GM23338 (cell line): ENCODE measurements around the gene WNT7A.

Source experiments
- CREB1 ChIP-seq: fragments of 250-450 bp; sonication (Bioruptor Pico); IDR thresholded peaks from 2 replicates; pipeline ENCODE4 v1.5.0; 2020; ENCODE audit warnings: low read depth, mild to moderate bottlenecking, moderate library complexity
- EZH2 ChIP-seq: fragments of 200-600 bp; sonication (generic); IDR thresholded peaks from one replicate; pipeline ENCODE4 v1.8.0; 2017; ENCODE audit warnings: antibody characterized with exemption, mild to moderate bottlenecking, low read depth; ENCODE audit not compliant: unreplicated experiment
- EZH2phosphoT487 ChIP-seq: fragments of 200-600 bp; sonication (generic); IDR thresholded peaks from one replicate; pipeline ENCODE4 v1.8.1; 2018; ENCODE audit warnings: antibody characterized with exemption; ENCODE audit not compliant: unreplicated experiment
- JUNB ChIP-seq: IDR thresholded peaks from one replicate; pipeline ENCODE4 v1.6.1; 2016; ENCODE audit warnings: antibody characterized with exemption; ENCODE audit not compliant: unreplicated experiment
- POLR2AphosphoS5 ChIP-seq: IDR thresholded peaks from 2 replicates; pipeline ENCODE4 v1.6.1; 2016; ENCODE audit warnings: antibody characterized with exemption, low read depth
- ZNF114 ChIP-seq: fragments of 250-450 bp; sonication (Bioruptor Pico); IDR thresholded peaks from 2 replicates; pipeline ENCODE4 v1.5.0; 2020; ENCODE audit warnings: mild to moderate bottlenecking, moderate library complexity
- ZNF331 ChIP-seq: fragments of 250-450 bp; sonication (Bioruptor Pico); IDR thresholded peaks from 2 replicates; pipeline ENCODE4 v1.5.0; 2020; ENCODE audit warnings: low read depth, mild to moderate bottlenecking, moderate library complexity
- TF ChIP-seq, protein P1 (sequence below), 2 experiments: fragments of 200-600 bp in 1 of 2; sonication (generic) in 1 of 2; conservative IDR thresholded peaks; 2 replicates each; pipeline versions ENCODE4 v1.5.1 to v1.6.1; 2016 to 2017; ENCODE audit warnings: antibody characterized with exemption in 2 of 2, low read depth in 2 of 2, mild to moderate bottlenecking in 2 of 2, moderate library complexity in 1 of 2
- TF ChIP-seq, protein P2 (sequence below): IDR thresholded peaks from one replicate; pipeline ENCODE4 v1.6.1; 2018; ENCODE audit warnings: antibody characterized with exemption; ENCODE audit not compliant: unreplicated experiment

DNA sequence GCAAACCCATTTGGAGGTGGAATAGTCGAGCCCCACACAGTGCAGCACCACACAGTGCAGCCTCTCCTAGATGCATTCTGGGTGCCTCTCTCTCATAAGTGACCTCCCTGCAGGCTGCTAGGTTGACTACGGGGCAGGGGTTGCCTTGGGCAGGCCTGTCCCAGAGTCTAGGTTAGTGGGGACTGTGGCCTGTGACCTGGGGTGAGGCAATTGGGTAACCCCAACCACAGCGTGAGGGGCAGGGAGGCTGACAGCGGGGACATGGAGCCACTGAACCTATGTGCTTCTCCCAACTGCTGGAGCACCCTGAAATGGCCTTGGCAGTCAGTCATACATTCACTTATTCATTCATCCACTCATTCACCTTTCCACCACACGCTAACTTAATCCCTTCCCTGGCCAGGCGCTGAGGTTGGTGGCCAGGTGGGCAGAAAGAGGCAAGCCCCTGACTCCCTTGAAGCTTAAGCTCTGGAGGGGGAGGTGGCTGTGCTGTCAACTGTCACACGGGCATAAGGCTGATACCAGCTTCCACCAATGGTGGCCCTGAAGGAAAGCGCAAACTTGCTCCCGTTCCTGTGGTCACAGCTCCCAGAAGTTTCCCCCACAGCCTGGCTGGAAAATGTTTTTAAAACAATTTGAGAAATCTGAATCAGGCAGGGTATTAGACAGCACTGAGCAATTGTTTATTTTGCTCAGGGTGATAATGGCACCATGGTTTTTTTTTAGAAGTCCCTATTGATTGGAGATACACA lies 46.2 kb downstream of the WNT7A start:
- TF ChIP-seq ZNF114 (CRISPR knock-in tag) (no peak), POLR2AphosphoS5 (no peak), ZNF331 (CRISPR knock-in tag) (no peak), JUNB (no peak), CREB1 (CRISPR knock-in tag) (no peak), EZH2 (no peak), EZH2phosphoT487 (no peak)
- TF ChIP-seq, protein P1, sequence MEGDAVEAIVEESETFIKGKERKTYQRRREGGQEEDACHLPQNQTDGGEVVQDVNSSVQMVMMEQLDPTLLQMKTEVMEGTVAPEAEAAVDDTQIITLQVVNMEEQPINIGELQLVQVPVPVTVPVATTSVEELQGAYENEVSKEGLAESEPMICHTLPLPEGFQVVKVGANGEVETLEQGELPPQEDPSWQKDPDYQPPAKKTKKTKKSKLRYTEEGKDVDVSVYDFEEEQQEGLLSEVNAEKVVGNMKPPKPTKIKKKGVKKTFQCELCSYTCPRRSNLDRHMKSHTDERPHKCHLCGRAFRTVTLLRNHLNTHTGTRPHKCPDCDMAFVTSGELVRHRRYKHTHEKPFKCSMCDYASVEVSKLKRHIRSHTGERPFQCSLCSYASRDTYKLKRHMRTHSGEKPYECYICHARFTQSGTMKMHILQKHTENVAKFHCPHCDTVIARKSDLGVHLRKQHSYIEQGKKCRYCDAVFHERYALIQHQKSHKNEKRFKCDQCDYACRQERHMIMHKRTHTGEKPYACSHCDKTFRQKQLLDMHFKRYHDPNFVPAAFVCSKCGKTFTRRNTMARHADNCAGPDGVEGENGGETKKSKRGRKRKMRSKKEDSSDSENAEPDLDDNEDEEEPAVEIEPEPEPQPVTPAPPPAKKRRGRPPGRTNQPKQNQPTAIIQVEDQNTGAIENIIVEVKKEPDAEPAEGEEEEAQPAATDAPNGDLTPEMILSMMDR (conservative IDR thresholded peaks at IDR 0.05; ENCODE audit: low read depth in 2 of 2) = no peak
- TF ChIP-seq, protein P2, sequence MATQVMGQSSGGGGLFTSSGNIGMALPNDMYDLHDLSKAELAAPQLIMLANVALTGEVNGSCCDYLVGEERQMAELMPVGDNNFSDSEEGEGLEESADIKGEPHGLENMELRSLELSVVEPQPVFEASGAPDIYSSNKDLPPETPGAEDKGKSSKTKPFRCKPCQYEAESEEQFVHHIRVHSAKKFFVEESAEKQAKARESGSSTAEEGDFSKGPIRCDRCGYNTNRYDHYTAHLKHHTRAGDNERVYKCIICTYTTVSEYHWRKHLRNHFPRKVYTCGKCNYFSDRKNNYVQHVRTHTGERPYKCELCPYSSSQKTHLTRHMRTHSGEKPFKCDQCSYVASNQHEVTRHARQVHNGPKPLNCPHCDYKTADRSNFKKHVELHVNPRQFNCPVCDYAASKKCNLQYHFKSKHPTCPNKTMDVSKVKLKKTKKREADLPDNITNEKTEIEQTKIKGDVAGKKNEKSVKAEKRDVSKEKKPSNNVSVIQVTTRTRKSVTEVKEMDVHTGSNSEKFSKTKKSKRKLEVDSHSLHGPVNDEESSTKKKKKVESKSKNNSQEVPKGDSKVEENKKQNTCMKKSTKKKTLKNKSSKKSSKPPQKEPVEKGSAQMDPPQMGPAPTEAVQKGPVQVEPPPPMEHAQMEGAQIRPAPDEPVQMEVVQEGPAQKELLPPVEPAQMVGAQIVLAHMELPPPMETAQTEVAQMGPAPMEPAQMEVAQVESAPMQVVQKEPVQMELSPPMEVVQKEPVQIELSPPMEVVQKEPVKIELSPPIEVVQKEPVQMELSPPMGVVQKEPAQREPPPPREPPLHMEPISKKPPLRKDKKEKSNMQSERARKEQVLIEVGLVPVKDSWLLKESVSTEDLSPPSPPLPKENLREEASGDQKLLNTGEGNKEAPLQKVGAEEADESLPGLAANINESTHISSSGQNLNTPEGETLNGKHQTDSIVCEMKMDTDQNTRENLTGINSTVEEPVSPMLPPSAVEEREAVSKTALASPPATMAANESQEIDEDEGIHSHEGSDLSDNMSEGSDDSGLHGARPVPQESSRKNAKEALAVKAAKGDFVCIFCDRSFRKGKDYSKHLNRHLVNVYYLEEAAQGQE = no peak
